Pons (tissue), 1 donor: Measurements from ENCODE around the gene CLDN24.
"Not testable (repeated sequence)": the region's sequence is repeated elsewhere in the genome, so short reads cannot be mapped to it uniquely, and the experiment has no call there.

Experiments
- DNase-seq: peaks from one replicate; pipeline ENCODE4 v3.0.0-alpha.2; 2016; ENCODE audit warnings: low spot score

The CLDN24 gene

DNA sequence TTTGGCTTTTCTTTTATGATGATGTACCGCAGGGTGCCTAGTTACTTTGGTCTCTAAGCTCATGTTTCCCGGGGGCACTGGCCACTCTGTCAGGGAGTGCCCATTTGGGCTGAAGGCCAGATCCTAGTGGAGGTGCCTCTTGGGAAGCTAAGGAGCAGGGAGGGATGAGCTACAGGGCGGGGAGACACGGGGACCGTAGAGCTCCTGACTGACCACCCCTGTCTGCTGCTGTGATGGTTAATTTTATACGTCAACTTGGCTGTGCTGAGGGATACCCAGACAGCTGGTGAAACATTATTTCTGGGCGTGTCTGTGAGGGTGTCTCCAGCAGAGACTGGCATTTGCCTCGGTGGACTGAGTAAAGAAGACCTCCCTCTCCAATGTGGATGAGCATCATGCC lies 24.9 kb upstream of the CLDN24 start:
- DNase-seq, result no peak

DNA sequence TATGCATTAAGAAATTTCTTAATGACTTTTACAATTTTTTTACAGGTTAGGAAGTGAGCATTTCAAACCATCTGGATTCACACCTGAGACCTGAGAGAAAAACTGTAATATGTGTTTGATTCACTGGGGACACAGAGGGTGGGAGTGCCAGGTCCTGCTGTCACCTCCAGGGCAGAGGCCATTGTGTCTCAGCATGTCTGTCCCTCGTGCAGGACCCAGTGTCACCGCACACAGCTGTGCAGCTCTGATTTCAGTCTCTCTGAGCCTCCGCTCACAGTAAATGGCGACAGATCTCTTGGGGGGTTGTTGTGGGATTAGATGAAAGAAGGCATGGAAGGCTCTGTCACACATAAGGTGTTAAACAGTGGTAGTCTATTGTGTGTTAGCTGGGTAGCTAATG lies 23.0 kb upstream of the CLDN24 start:
- no peak for DNase-seq

- DNase-seq, result no peak
Measured at GRCh38 chr4:183344523-183345255, 22.5 kb upstream of the CLDN24 start.

GRCh38 chr4:183343730-183344129 lies 21.5 kb upstream of the CLDN24 start:
- DNase-seq, result no peak

- no peak for DNase-seq
Measured at GRCh38 chr4:183342541-183343533, 20.6 kb upstream of the CLDN24 start.

- DNase-seq, result no peak
Measured at GRCh38 chr4:183337833-183338232, 15.6 kb upstream of the CLDN24 start.

GRCh38 chr4:183337349-183337748 lies 15.1 kb upstream of the CLDN24 start:
- no peak for DNase-seq

DNA sequence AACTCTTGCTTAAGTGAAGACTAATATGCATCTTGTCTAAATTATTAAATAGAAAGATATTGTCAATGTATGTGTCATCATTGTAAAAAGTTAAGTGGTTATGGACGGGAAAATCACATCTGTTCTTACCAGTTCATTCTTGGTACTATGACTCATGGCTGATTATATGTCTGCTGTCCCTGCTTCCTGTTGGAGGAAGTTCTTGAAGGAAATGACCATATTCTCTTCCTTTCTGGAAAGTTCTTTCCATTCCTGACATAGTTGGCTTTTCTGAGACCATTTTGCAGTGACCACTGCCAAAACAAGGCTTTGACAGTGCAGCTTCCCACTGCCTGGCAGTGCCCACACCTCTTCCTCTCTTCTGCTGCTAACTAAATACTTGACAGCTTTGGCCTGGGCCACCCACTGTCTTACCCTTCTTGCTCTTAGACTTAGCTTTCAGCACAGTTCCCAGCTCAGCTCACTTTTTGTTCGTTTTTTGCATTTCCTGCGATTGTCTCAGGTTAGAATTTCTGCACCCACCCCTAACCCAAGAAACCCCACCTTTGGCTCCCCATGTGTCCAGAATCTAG lies 13.2 kb upstream of the CLDN24 start:
- DNase-seq, result no peak

GRCh38 chr4:183333983-183334382 lies 11.8 kb upstream of the CLDN24 start:
- no peak for DNase-seq

- DNase-seq, result no peak
Measured at GRCh38 chr4:183333202-183333601, 11.0 kb upstream of the CLDN24 start.

- no peak for DNase-seq
Measured at GRCh38 chr4:183332447-183332846, 10.2 kb upstream of the CLDN24 start.

GRCh38 chr4:183330841-183331240 lies 8.6 kb upstream of the CLDN24 start:
- no peak for DNase-seq

DNA sequence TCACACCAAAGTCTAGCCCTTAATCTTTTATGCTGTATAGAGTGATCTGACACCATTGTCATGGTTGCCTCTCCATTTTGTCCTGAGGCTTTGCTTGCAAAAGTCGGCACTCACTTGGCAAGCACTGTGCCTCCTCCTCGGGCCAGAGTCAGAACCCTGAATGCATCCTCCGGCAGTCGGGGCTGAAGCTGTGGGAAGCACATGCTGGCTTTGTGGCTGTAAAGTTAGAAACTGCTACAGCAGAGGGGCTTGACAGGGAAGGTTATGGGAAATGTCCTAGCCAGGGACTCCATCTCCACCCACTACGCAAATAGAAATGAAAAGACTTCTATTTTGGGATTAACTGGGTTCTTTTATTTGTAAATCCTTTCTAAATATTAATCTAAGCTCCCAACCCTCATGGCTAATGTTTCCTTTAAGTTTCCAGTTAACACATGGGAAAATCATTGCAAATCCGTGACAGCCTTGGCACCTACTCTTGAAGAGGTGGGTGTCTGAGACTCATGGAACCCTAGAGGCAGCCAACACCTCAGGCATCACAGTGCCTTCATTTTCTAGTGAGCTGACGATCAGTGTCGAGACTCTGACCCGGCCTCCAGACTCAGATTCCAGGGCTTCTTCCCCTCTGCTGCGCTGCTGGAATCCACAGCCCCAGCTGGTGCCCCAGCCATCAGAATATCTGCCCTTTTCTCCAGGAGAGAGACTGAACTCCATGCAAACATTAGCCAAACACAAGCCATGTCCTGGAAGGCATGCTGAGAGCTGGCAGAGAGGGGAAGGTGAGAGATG lies 7.9 kb upstream of the CLDN24 start:
- DNase-seq, result no peak

- DNase-seq, result no peak
Measured at GRCh38 chr4:183329244-183329643, 7.0 kb upstream of the CLDN24 start.

DNA sequence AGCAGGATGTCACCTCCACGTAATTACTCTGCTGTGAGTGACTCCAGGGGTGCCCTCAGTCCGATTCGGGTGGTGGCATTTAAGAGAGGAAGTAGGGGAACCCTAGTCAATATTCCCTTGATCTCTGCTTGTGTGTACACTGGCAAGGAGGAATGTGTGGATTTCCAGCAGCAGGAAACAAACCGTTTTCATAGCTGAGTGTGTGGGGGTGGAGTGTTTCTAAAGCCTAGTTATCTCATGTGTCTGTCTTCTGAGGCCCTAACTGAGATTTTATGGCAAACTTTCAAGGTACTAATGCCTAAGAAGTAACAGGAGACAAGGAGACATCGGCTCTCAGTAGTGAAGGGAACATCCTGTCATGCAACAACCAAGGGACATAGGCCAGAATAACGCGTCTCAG lies 6.6 kb upstream of the CLDN24 start:
- DNase-seq, result no peak

DNA sequence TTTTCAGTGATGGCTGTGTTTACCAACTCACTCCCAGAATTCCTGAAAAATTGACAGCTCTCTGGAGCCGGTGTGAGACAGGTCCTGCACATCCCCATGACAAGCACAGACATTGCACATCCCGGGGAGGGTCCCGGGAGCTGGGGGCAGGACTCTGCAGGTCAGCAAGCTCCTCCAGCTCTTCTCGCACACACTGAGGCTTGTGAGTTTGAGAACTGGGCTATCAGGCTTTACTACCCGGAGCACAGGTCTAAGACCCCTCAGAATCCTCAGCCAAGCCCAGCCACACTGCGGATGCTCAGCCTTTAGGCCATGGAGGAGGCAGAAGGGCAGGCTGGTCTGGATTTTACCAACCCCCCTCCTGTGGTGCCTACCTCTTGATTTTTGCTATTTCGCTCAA lies 5.6 kb upstream of the CLDN24 start:
- DNase-seq, result no peak

DNA sequence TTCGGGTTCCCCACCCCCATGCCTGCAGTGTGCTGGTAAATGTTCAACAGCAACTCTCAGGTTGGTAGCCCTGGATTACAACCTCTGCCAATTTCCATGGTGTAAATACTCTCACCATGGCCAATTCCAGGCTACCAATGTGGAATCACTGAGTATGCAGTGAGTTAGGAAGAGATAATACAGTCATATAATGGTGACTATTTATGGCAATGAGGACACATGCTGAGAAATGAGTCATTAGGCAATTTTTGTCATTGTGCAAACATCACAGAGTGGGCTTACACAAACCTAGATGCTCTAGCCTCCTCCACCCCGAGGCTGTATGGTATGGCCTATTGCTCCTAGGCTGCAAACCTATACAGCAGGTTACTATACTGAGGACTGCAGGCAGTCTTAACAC lies 4.6 kb upstream of the CLDN24 start:
- DNase-seq, result no peak

DNA sequence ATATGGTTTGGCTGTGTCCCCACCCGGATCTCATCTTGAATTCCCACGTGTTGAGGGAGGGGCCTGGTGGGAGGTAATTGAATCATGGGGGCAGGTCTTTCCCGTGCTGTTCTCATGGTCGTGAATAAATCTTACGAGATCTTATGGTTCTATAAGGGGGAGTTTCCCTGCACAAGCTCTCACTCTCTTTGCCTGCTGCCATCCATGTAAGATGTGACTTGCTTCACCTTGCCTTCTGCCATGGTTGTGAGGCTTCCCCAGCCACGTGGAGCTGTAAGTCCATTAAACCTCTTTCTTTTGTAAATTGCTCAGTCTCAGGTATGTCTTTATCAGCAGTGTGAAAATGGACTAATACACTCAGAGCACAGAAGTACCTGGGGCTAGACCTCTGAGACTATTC lies 4.2 kb upstream of the CLDN24 start:
- DNase-seq, result not testable (repeated sequence)

- DNase-seq, result no peak
Measured at GRCh38 chr4:183324619-183325018, 2.4 kb upstream of the CLDN24 start.

GRCh38 chr4:183324056-183324455 lies 1.8 kb upstream of the CLDN24 start:
- not testable (repeated sequence) for DNase-seq

DNA sequence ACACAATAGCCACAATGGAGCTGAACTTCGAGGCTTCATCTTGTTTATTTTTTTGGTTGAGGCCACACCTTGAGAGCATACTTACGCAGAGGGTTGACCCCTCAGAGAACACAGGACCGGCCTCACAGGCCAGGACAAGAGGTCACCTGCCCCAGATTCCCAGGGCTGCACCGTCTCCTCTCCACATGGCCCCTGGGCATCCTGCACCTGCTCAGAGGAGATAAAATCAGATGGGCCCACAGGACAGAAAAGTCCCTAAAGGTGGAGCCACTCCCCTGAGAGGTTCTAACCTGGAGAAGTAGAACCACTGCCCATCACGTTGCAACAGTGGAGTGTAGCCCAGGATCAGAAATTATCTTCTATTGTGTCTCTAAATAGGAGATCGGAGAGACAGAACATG lies 1.1 kb upstream of the CLDN24 start:
- DNase-seq, result no peak

DNA sequence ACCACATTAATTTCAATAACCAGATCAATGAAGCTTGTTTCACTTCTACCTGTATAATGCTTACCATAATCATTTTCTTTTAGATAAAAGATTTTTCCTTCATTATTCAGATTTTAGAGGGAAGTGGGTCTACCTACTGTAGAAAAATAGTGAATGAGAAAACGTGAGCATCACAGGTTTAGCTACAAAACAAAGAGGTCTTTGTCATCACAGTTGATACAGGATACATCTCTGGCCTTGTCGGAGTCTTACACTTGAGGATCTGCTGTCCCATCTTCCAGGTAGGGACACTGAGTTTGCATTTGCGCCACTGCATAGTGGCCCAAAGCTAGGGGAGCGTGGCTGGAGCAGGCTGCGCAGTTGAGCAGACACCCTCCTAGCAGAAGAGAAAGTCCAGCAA lies 710 bp downstream of the CLDN24 start:
- no peak for DNase-seq
